H1 (cell line): ENCODE measurements around the gene SYN1. TPM values are rescaled to one million over a fixed set of nuclear protein-coding genes. Genes with fewer than 3 reads are reported as not detected.

ENCODE experiments used
- CTCF ChIA-PET: fragments of 300-600 bp; sonication (Branson Sonifier 250); formaldehyde crosslinking; loops from one replicate; lab custom pipeline; 2021; ENCODE audit not compliant: partially characterized antibody; lab: Charles Lee
- POLR2A ChIA-PET: fragments of 300-600 bp; sonication (Branson Sonifier 250); formaldehyde crosslinking; loops from one replicate; lab custom pipeline; 2021; ENCODE audit warnings: inconsistent platforms; ENCODE audit not compliant: partially characterized antibody; lab: Charles Lee
- DNase-seq, 2 experiments: peaks; one replicate each; pipeline versions ENCODE4 v3.0.0 to v3.0.0-alpha.2; 2010 to 2022; ENCODE audit warnings: low spot score in 2 of 2, low read depth in 1 of 2, mixed read lengths in 1 of 2
- FAIRE-seq: peaks from 2 replicates; lab custom pipeline; 2011; peaks lifted over from hg19 to GRCh38; lab: Jason Lieb, UNC
- H2AFZ ChIP-seq: 2 replicates; pipeline ENCODE4 v1.8.1; 2012; ENCODE audit warnings: low read length, inconsistent platforms
- H2AK5ac ChIP-seq: 2 replicates; pipeline ENCODE4 v1.6.1; 2013; ENCODE audit warnings: low read depth, low read length
- H2BK120ac ChIP-seq: replicated peaks from 2 replicates; pipeline ENCODE3; 2013; ENCODE audit warnings: low read depth, low read length, inconsistent platforms
- H2BK12ac ChIP-seq: 2 replicates; pipeline ENCODE4 v1.6.1; 2013; ENCODE audit warnings: low read depth, low read length
- H2BK15ac ChIP-seq: 2 replicates; pipeline ENCODE4 v1.6.1; 2013; ENCODE audit warnings: low read length
- H2BK20ac ChIP-seq: 2 replicates; pipeline ENCODE4 v1.6.1; 2013; ENCODE audit warnings: low read length
- H2BK5ac ChIP-seq: 2 replicates; pipeline ENCODE4 v1.6.1; 2013; ENCODE audit warnings: low read depth, low read length
- H3K14ac ChIP-seq: 2 replicates; pipeline ENCODE4 v1.6.1; 2013; ENCODE audit warnings: inconsistent platforms; ENCODE audit not compliant: insufficient read length
- H3K18ac ChIP-seq: 2 replicates; pipeline ENCODE4 v1.6.1; 2013; ENCODE audit warnings: low read length; ENCODE audit errors: extremely low read depth
- H3K23ac ChIP-seq: 2 replicates; pipeline ENCODE4 v1.6.1; 2013; ENCODE audit warnings: inconsistent platforms; ENCODE audit not compliant: insufficient read length
- H3K23me2 ChIP-seq: 2 replicates; pipeline ENCODE4 v1.6.1; 2013; ENCODE audit warnings: low read depth, low read length
- H3K27ac ChIP-seq: 2 replicates; pipeline ENCODE4 v1.6.1; 2011; ENCODE audit warnings: low read depth, low read length, inconsistent platforms
- H3K27me3 ChIP-seq, 4 experiments: replicated peaks in 1 of 4; 1 replicate in 1 of 4; 2 replicates in 3 of 4; pipeline versions ENCODE4 v1.6.1 to v1.8.1; 2011 to 2013; ENCODE audit warnings: low read length in 3 of 4, mild to moderate bottlenecking in 3 of 4, inconsistent platforms in 2 of 4, mixed read lengths in 2 of 4, moderate library complexity in 1 of 4; ENCODE audit not compliant: control insufficient read depth in 3 of 4, insufficient read depth in 3 of 4; ENCODE audit errors: extremely low read depth in 1 of 4
- H3K36me3 ChIP-seq, 4 experiments: 2 replicates each; pipeline versions ENCODE4 v1.6.1 to v1.8.1; 2011 to 2013; ENCODE audit warnings: mild to moderate bottlenecking in 4 of 4, low read length in 3 of 4, moderate library complexity in 2 of 4, control low read depth in 1 of 4, inconsistent platforms in 1 of 4; ENCODE audit not compliant: insufficient read depth in 4 of 4, control insufficient read depth in 2 of 4
- H3K4ac ChIP-seq: replicated peaks from 2 replicates; pipeline ENCODE3; 2013; ENCODE audit warnings: low read length, low read depth, mixed read lengths, inconsistent platforms; ENCODE audit not compliant: insufficient read length
- H3K4me1 ChIP-seq, 4 experiments: replicated peaks in 1 of 4; 1 replicate in 1 of 4; 2 replicates in 3 of 4; pipeline versions ENCODE4 v1.6.1 to v1.8.1; 2011 to 2013; ENCODE audit warnings: low read length in 3 of 4, inconsistent platforms in 2 of 4, mixed read lengths in 1 of 4; ENCODE audit not compliant: insufficient read depth in 4 of 4, control insufficient read depth in 3 of 4
- H3K4me2 ChIP-seq, 2 experiments: 2 replicates each; pipeline versions ENCODE4 v1.6.1 to v1.8.1; 2011 to 2013; ENCODE audit warnings: low read depth in 2 of 2, low read length in 2 of 2, control low read depth in 1 of 2, inconsistent platforms in 1 of 2, mild to moderate bottlenecking in 1 of 2; ENCODE audit not compliant: insufficient read depth in 1 of 2
- H3K4me3 ChIP-seq, 4 experiments: fragments of 200-600, 300-600 bp in 1 of 4; sonication (generic), shearing (Covaris generic), sonication (Bioruptor Twin) in 1 of 4; 2 replicates each; pipeline versions ENCODE4 v1.5.1 to v1.8.1; 2011 to 2016; ENCODE audit warnings: low read length in 4 of 4, low read depth in 3 of 4, control low read depth in 2 of 4, inconsistent platforms in 2 of 4, mild to moderate bottlenecking in 2 of 4, mixed read lengths in 1 of 4, moderate library complexity in 1 of 4; ENCODE audit not compliant: insufficient read depth in 2 of 4; ENCODE audit errors: extremely low read depth in 1 of 4
- H3K56ac ChIP-seq: replicated peaks from 2 replicates; pipeline ENCODE3; 2013; ENCODE audit warnings: low read depth, mild to moderate bottlenecking, mixed read lengths, low read length, inconsistent platforms; ENCODE audit not compliant: insufficient read length
- H3K79me1 ChIP-seq: 2 replicates; pipeline ENCODE4 v1.6.1; 2013; ENCODE audit warnings: low read depth, low read length, control low read depth
- H3K79me2 ChIP-seq, 2 experiments: 2 replicates each; pipeline versions ENCODE4 v1.6.1 to v1.8.1; 2012 to 2013; ENCODE audit warnings: low read length in 2 of 2, mild to moderate bottlenecking in 2 of 2, inconsistent platforms in 1 of 2; ENCODE audit not compliant: insufficient read depth in 2 of 2, control insufficient read depth in 1 of 2
- H3K9ac ChIP-seq, 4 experiments: replicated peaks in 1 of 4; 1 replicate in 1 of 4; 2 replicates in 3 of 4; pipeline versions ENCODE4 v1.6.1 to v1.8.1; 2011 to 2013; ENCODE audit warnings: low read depth in 3 of 4, low read length in 3 of 4, control low read depth in 2 of 4, mild to moderate bottlenecking in 2 of 4, moderate library complexity in 2 of 4, inconsistent platforms in 1 of 4; ENCODE audit errors: extremely low read depth in 1 of 4
- H3K9me3 ChIP-seq, 2 experiments: 2 replicates each; pipeline versions ENCODE4 v1.6.1 to v1.8.1; 2012 to 2013; ENCODE audit warnings: mild to moderate bottlenecking in 2 of 2, moderate library complexity in 2 of 2, control low read depth in 1 of 2, inconsistent platforms in 1 of 2, low read depth in 1 of 2, low read length in 1 of 2, mixed read lengths in 1 of 2; ENCODE audit not compliant: insufficient read depth in 2 of 2
- H4K20me1 ChIP-seq, 2 experiments: replicated peaks in 1 of 2; 2 replicates each; pipeline versions ENCODE3 to v1.8.1; 2011 to 2013; ENCODE audit warnings: inconsistent platforms in 2 of 2, low read length in 2 of 2, mild to moderate bottlenecking in 1 of 2; ENCODE audit not compliant: insufficient read depth in 2 of 2, control insufficient read depth in 1 of 2
- H4K5ac ChIP-seq: 2 replicates; pipeline ENCODE4 v1.6.1; 2013; ENCODE audit warnings: low read length, low read depth, mixed read lengths, inconsistent platforms; ENCODE audit not compliant: insufficient read length
- H4K8ac ChIP-seq: 2 replicates; pipeline ENCODE4 v1.8.0; 2013; ENCODE audit warnings: mild to moderate bottlenecking, moderate library complexity, low read length, inconsistent platforms; ENCODE audit not compliant: insufficient read depth; ENCODE audit errors: extremely low read depth
- H4K91ac ChIP-seq: replicated peaks from 2 replicates; pipeline ENCODE3; 2013; ENCODE audit warnings: low read length, mixed read lengths, inconsistent platforms; ENCODE audit not compliant: insufficient read length
- BACH1 ChIP-seq: IDR thresholded peaks from 2 replicates; pipeline ENCODE4 v1.6.1; 2012; ENCODE audit warnings: low read length, improper control_type of control experiment
- BRCA1 ChIP-seq: IDR thresholded peaks from 2 replicates; pipeline ENCODE4 v1.6.1; 2012; ENCODE audit warnings: low read depth, low read length, improper control_type of control experiment
- CTCF ChIP-seq, 3 experiments: IDR thresholded peaks; 1 replicate in 2 of 3; 2 replicates in 1 of 3; pipeline versions ENCODE4 v1.5.1 to v1.6.1; 2011; ENCODE audit warnings: low read length in 3 of 3, mild to moderate bottlenecking in 3 of 3, inconsistent platforms in 2 of 3, low read depth in 1 of 3, moderate library complexity in 1 of 3; ENCODE audit not compliant: insufficient read depth in 1 of 3; ENCODE audit errors: control extremely low read depth in 1 of 3
- E2F6 ChIP-seq: IDR thresholded peaks from 2 replicates; pipeline ENCODE4 v1.6.1; 2012; ENCODE audit warnings: inconsistent platforms
- EGR1 ChIP-seq: IDR thresholded peaks from 2 replicates; pipeline ENCODE4 v1.6.1; 2011; ENCODE audit warnings: low read depth, low read length, borderline replicate concordance
- NANOG ChIP-seq: IDR thresholded peaks from 2 replicates; pipeline ENCODE4 v1.6.1; 2011; ENCODE audit warnings: low read length, low read depth, mild to moderate bottlenecking, inconsistent platforms; ENCODE audit not compliant: insufficient read depth, poor library complexity, severe bottlenecking
- SIN3A ChIP-seq, 2 experiments: IDR thresholded peaks in 1 of 2; conservative IDR thresholded peaks in 1 of 2; 2 replicates each; pipeline ENCODE4 v1.6.1; 2011 to 2012; ENCODE audit warnings: low read length in 2 of 2, improper control_type of control experiment in 1 of 2, low read depth in 1 of 2, mild to moderate bottlenecking in 1 of 2
- SUZ12 ChIP-seq: fragments of 200-600 bp; sonication (generic); IDR thresholded peaks from 2 replicates; pipeline ENCODE4 v1.6.1; 2012; ENCODE audit warnings: mild to moderate bottlenecking, inconsistent platforms, low read length, moderate library complexity, mixed read lengths
- YY1 ChIP-seq: IDR thresholded peaks from 2 replicates; pipeline ENCODE4 v1.6.1; 2011; ENCODE audit warnings: low read depth, mild to moderate bottlenecking, low read length
- WGBS, 2 experiments: shearing (Covaris generic) in 1 of 2; methylation state at CpG; one replicate each; pipeline versions ENCODE4 v1.1.6 to v1.1.7; 2013 to 2015; ENCODE audit warnings: low lambda C conversion rate in 2 of 2, mixed read lengths in 2 of 2, inconsistent platforms in 1 of 2, low coverage in 1 of 2, missing lambda C conversion rate in 1 of 2; ENCODE audit not compliant: insufficient replicate concordance in 2 of 2, insufficient coverage in 1 of 2, insufficient read length in 1 of 2; ENCODE audit errors: extremely low coverage in 1 of 2, missing lambda C conversion rate in 1 of 2; 5-methylcytosine and 5-hydroxymethylcytosine counted together
- polyA plus RNA-seq, 7 experiments: library from polyadenylated mRNA; depleted of rRNA in 3 of 7; stranded (reverse) in 5 of 7; unstranded in 2 of 7; fragments of >200 nt in 5 of 7; fragments of 200-250 nt in 2 of 7; gene quantifications; 1 replicate in 5 of 7; 2 replicates in 1 of 7; 4 replicates in 1 of 7; pipeline versions ENCODE4 v1.2.1 to v1.2.3, GENCODE V29; 2011 to 2013; ENCODE audit warnings: missing spikeins in 2 of 7, mixed read lengths in 2 of 7
- total RNA-seq: library from RNA; stranded (reverse); fragmentation: NEBNext Ultra II Directional; extraction: Animal tissue kit (Norgen Biotek cat#: 25700); gene quantifications from 2 replicates; pipeline ENCODE4 v1.2.1, GENCODE V29; 2021

Gene SYN1
- total and polyA plus RNA-seq, 2 of the 8 experiments (the other 6 are each of a cell fraction or from before 2014, with no cell fraction given), result 2.1 to 14.1 TPM

- no peak overlapping the region for H3K14ac ChIP-seq
- H3K27me3 ChIP-seq, result no peaks in the 10 kb centered on the region
- 89% methylated on average over 8 of the region's 8 CpGs; no CpG with 5 or more reads in 1 of the 2 experiments for WGBS, 2 experiments
- H3K27ac ChIP-seq, result no peak overlapping the region
- H3K23ac ChIP-seq, result no peak overlapping the region
- ChIA-PET POLR2A (interaction anchor here (0.9 kb wide), 1 partner anchor 8 kb away, joined by 3 read pairs; no protein-coding TSS in a partner anchor), CTCF (no interaction called here)
- no peak overlapping the region for H4K8ac ChIP-seq
- no peak overlapping the region for H2BK15ac ChIP-seq
- no peak overlapping the region for H2BK20ac ChIP-seq
- H3K4me1 ChIP-seq, result no peaks in the 10 kb centered on the region
- peaks cover 5% of the 10 kb centered on the region for H3K23me2 ChIP-seq
- H3K18ac ChIP-seq, result no peak overlapping the region
- H2AK5ac ChIP-seq, result no peak overlapping the region
- H3K79me1 ChIP-seq, result no peaks in the 10 kb centered on the region
- no peak overlapping the region for H2BK5ac ChIP-seq
- H2BK120ac ChIP-seq, result no peak overlapping the region
- H3K36me3 ChIP-seq, result peaks cover 4 to 44% (median 20%) of the 10 kb centered on the region in 4 experiments; a peak in 7 of 8 replicates
- no peaks in the 10 kb centered on the region for H3K9me3 ChIP-seq
- peaks cover 0 to 7% of the 10 kb centered on the region in 2 experiments; a peak in 1 of 4 replicates for H3K79me2 ChIP-seq
- no peak overlapping the region for H4K91ac ChIP-seq
- FAIRE-seq (no peak), DNase-seq (no peak)
- TF ChIP-seq CTCF (IDR thresholded peaks at IDR 0.05; ENCODE audit: control extremely low read depth in 1 of 3, insufficient read depth in 1 of 3, low read depth in 1 of 3, low read length in 3 of 3), result no peak
- no peak for TF ChIP-seq BACH1
- TF ChIP-seq BRCA1, result no peak
- TF ChIP-seq E2F6, result no peak
- no peak for TF ChIP-seq NANOG
- TF ChIP-seq EGR1, result no peak
- TF ChIP-seq SUZ12, result no peak
- no peak for TF ChIP-seq YY1
- no peak for TF ChIP-seq SIN3A (conservative IDR thresholded peaks at IDR 0.05 in 1 of 2, IDR thresholded peaks at IDR 0.05 in 1 of 2; ENCODE audit: low read depth in 1 of 2, low read length in 2 of 2)
- no peak overlapping the region for H3K4me3 ChIP-seq
- no peak overlapping the region for H3K4me2 ChIP-seq
- no peak overlapping the region for H3K56ac ChIP-seq
- no peak overlapping the region for H3K4ac ChIP-seq
- no peak overlapping the region for H4K5ac ChIP-seq
- H2AFZ ChIP-seq, result no peak overlapping the region
- H4K20me1 ChIP-seq, result peaks cover 0 to 2% of the 10 kb centered on the region in 2 experiments
- H3K9ac ChIP-seq, result no peak overlapping the region
- no peak overlapping the region for H2BK12ac ChIP-seq
These were observed 55.8 kb downstream of the SYN1 start for GRCh38 chrX:47563801-47564315.
